ENCODE measurements around the gene MRPL24. TPM values are rescaled to one million over a fixed set of nuclear protein-coding genes. Genes with fewer than 3 reads are reported as not detected.

The MRPL24 gene
- total and polyA plus RNA-seq, 9 of the 15 experiments (the other 6 are each of a cell fraction or from before 2014, with no cell fraction given) = 74.3 to 267 (median 113) TPM

GRCh38 chr1:156692925-156693847, 47.7 kb downstream of the MRPL24 start (continued):
- TF ChIP-seq ARID3A (IDR thresholded peaks at IDR 0.05; ENCODE audit: borderline replicate concordance, low read depth, low read length) (no peak), CHD7 (IDR thresholded peaks at IDR 0.05; ENCODE audit: low read depth, low read length) (no peak), CTBP1 (IDR thresholded peaks at IDR 0.05; ENCODE audit: borderline replicate concordance) (0 out of 2 replicates have a peak, but pooled peaks have one; percentile 12), L3MBTL2 (IDR thresholded peaks at IDR 0.05) (no peak; the same call in 1 of the 2 replicates), MYNN (IDR thresholded peaks at IDR 0.05) (no peak), MYNN (CRISPR knock-in tag; IDR thresholded peaks at IDR 0.05) (no peak), USF2 (CRISPR knock-in tag; IDR thresholded peaks at IDR 0.05) (no peak), ZNF347 (CRISPR knock-in tag; IDR thresholded peaks at IDR 0.05; ENCODE audit: low read depth) (no peak), TRIM28 (IDR thresholded peaks at IDR 0.05) (no peak), SFPQ (IDR thresholded peaks at IDR 0.05; ENCODE audit: low read depth, low read length) (no peak), SOX6 (IDR thresholded peaks at IDR 0.05) (no peak)
